Left kidney (tissue), 2 donors: Measurements from ENCODE around the gene COLEC12. TPM values are rescaled to one million over a fixed set of nuclear protein-coding genes. Genes with fewer than 3 reads are reported as not detected.

Experiments used
- DNase-seq: peaks from one replicate; pipeline ENCODE4 v3.0.0-alpha.2; 2013
- polyA plus RNA-seq: library from polyadenylated mRNA; unstranded; fragments of 120-200 nt; gene quantifications from one replicate; pipeline ENCODE4 v1.2.1, GENCODE V29; 2013; ENCODE audit not compliant: insufficient read length

Gene COLEC12
- polyA plus RNA-seq, 1 donor: 23.3 TPM

GRCh38 chr18:361100-361732 is 139.3 kb downstream of the COLEC12 start:
- no peak for DNase-seq

DNA sequence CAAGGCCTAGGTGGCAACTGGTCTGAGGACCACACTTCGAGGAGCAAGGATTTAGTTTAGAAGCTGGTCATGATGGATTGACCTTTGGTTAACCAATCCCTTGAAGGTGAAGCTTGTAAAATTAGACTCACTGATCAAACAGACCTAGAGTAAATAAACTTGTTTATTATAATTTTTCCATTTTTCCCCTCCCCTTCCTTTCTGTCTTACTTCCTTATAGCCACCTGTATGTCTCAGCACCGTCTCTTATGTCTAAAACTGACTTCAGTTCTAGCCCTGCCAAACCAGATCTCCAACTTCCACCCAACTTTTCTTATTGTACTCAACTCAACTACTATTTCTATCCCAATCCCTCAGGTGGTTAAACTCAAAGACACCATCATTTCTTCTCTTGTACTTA is 139.8 kb downstream of the COLEC12 start:
- no peak for DNase-seq

DNA sequence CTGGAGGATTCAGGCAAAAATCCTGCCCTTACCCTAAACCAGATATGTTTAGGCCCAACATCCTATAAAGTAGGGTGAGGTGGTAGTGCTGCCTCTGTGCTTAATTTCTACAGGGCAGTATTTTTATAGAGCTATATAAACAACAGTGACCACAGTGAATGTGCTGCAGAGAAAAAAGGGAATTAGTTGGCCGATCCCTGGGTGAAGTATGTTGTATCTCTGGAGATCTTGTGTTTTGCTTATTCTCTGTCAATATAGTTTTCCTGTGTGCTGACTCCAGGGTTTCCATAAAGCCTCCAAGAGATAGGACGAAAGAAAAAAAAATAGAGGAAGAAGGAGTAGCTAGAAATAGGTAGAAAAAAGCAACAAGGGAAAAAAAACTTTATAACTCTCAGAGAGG is 143.7 kb downstream of the COLEC12 start:
- no peak for DNase-seq

- no peak for DNase-seq
Observed at GRCh38 chr18:355678-356077, 144.8 kb downstream of the COLEC12 start.

GRCh38 chr18:354471-354870 is 146.0 kb downstream of the COLEC12 start:
- DNase-seq: no peak

- DNase-seq: no peak
Observed at GRCh38 chr18:354003-354402, 146.5 kb downstream of the COLEC12 start.

DNA sequence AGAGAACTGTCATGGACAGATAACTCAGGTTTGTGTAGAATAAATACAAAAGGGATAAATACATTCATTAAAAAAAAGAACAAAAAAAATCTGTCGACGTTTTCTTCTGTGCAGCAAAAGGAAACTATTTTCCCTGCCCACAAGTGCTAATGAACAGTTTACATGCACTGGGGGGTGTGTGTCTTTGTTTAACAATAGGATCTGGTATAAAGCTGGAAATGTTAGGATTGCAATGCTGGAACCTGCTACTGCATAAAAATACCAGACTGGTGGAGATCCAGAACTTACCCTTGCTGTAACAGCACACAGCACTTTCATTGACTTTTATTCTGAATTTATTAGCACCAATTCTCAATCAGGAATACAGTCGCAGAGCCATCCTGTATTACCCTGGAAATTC is 148.1 kb downstream of the COLEC12 start:
- no peak for DNase-seq

- DNase-seq: no peak
Observed at GRCh38 chr18:350953-351572, 149.4 kb downstream of the COLEC12 start.

DNA sequence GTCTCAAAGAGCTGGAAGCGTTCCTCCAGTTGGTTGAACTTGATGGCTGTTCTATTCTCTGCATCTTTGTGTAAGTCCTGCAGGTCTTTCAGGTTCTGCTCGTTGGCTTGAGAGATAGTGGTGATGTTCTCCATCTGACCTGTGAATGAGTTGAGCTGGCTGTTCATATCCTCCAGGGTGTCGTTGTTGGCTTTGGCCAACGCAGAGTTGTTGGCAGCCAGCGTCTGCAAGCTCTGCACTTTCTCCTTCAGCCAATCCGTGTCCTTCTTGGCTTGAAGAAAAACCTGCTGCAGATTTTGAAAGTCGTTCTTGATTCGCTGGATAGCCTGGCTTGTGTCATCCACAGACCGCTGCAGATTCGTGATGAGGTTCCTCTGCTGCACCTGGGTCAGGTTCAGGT is 153.9 kb downstream of the COLEC12 start:
- no peak for DNase-seq

DNA sequence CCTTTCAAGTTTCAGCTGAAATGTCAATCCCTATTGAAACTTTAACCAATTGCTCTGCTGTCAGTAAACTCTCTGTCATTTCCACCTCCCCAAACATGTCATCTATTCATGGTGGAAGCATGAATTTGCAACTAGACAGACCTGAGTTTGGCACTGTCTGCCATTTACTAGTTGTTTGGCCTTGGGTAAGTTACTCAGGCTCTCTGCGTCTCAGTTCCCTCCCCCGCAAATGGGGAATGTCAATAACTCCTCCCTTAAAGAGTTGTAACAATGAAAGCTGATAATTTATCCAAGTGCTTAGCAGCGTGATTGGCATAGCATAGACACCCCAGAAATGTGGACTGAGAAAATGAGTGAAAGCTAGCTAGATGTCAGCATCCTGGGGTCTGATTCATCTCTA is 159.4 kb downstream of the COLEC12 start:
- DNase-seq: no peak

DNA sequence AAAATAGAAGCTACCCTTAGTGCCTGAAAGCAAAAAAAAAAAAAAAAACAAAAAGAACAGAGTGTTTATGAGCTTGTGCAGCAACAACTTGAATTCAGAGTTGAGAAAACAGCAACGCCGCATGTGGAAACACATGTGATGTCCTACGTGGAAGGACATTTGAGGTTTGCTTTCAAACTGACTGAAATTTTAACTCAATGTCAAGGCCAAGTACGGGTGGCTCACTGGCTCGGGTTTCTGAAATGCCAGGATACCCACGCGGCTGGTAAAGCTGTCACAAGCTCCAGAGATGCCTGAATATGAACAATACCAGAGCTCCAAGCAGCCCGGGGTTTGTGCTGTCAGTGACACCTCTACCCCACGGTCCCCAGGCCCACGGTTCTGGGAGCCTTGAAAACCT is 160.5 kb downstream of the COLEC12 start:
- DNase-seq: no peak

DNA sequence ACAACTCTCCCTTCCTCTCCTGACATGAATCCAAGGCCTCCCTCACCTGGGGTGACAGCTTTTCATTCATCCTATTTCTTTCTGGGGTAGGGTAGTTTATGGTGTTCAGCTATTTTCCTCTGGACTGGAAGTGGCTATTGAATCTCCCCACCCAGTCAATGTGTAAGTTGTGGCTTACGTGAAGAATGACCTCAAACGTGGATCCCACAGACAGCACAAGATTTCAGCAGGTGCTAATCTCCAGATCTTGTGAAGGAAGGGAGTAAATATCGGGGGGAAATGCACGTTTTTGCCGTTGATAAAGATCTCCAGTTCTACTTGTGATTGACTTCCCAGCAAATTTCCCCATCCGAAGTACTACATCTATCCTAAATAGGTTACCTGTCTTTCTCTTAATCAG is 161.3 kb downstream of the COLEC12 start:
- no peak for DNase-seq

- DNase-seq: no peak
Observed at GRCh38 chr18:336713-337112, 163.8 kb downstream of the COLEC12 start.

- no peak for DNase-seq
Observed at GRCh38 chr18:335733-336132, 164.8 kb downstream of the COLEC12 start.

DNA sequence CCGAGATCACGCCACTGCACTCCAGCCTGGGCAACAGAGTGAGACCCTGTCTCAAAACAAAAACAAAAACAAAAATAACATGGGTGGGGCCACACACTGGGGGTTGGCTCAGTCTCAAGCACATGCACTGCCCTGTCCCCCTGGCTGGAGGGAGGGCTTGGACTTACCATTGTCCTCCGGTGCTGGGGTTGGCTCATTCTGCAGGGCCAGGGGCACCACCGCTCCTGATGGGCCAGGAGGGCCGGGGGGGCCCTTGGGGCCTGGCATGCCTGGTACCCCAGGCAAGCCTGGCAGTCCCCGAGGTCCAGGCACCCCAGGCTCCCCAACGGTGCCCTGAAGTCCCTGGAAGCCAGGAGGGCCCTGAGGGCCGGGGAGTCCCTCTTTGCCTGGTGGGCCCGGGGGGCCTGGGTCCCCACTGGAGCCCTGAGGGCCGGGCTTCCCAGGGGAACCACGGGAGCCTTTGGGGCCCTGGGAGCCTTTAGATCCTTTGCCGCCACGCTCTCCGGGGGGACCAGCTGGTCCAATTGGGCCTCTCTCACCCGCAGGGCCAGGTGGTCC is 165.8 kb downstream of the COLEC12 start:
- no peak for DNase-seq

- DNase-seq: no peak
Observed at GRCh38 chr18:332721-333510, 167.6 kb downstream of the COLEC12 start.

DNA sequence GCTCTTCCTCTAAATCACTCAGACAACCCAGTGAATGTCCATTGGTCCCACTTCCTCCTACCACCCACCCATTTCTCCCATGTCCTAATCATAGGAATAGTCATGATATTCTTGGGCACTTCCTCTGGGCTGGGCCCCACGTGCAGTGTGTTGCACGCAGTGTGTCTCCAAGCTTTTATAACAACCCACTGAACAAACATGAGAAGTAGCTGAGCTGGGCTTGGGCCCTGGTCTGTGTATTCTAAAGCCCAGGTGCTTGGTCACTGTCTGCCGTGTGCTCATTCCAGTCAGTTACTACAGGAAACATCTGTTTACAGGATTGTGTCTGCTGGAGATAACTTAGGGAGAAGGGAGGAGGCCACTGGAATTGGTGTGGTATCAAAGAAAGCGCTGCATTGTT is 168.5 kb downstream of the COLEC12 start:
- DNase-seq: no peak

DNA sequence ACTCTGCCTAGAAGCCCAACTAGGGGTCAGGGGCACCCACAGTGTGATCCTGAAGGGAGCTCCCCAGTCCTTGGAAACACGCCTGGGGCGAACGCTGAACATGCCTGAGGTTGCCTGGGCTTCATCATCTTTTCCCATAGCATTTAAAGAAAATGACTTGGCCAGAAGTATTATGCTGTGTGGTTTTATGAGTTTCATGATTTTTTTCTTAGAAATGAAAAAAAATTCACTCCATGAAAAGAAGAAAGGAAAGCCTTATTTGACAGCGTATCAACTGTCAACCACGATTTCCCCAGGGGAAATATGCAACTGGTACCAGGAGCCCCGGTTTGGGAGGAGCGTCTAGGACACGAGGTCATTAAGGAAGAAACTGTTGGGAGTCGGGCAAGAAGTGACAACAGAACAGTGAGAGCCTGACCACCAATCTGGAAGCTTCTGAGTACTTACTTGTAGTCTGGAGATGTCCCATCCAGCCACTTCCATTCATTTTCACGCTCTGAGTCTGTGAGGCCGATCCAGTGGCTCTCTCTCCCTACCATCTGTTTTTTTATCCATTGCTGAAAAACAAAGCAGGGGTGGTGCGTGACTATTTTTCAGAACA is 169.2 kb downstream of the COLEC12 start:
- no peak for DNase-seq

- DNase-seq: no peak
Observed at GRCh38 chr18:328928-329327, 171.6 kb downstream of the COLEC12 start.

DNA sequence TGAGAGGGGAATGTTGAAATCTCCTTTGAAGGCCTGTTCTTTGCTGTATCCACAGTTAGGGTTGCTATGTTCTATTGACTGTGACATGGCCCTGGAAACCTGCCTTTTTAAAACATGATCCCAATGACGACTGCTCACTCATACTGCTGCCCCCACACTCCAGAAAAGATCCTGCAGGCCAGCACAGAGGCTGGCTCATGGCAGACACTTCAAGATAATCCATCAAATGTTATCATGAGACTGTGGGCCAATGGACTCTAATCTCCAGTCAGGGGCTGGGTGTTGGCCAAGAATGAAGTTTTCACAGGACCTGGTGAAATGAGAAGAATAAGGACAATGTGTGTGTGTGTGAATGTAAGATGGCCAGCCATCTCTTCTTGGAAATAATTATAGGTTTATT is 173.7 kb downstream of the COLEC12 start:
- DNase-seq: no peak

- DNase-seq: no peak
Observed at GRCh38 chr18:323253-323622, 177.3 kb downstream of the COLEC12 start.

DNA sequence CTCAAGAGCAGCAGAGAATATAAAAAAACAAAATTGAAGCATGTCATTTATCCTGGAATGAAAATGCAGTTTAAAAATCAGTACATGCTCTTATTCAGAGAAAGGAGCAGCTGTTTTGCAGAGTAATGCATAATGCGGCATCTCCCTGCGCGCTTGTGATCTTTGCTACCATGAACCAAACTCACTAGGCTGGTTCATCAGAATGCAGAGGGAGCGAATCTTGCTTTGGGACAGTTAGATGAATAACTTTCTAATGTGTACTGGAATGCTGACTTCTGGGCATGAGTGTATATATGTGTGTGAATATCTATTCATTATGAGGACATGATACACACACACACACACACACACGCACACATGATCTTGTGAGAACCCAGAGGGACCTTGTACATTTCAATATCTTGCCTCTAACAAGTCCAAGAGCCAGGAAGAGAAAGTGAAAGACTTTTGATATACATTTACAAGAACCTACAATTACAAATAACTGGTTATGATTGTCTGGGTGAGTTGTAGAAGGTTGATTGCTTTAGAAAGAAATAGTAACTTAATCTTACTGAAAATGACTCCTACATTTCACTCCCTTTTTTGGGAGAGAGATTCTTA is 178.5 kb downstream of the COLEC12 start:
- no peak for DNase-seq
